NCI-H510A (cell line): ENCODE results near the gene CAMK1D.
A peak's percentile ranks its signal among the peaks of the same experiment; 100 is the strongest.
"Not testable (repeated sequence)": the region's sequence is repeated elsewhere in the genome, so short reads cannot be mapped to it uniquely, and the experiment has no call there.

Experiments
- DNase-seq: peaks from one replicate; lab custom pipeline; 2025; lab: John Stamatoyannopoulos, UW

Gene CAMK1D

DNA sequence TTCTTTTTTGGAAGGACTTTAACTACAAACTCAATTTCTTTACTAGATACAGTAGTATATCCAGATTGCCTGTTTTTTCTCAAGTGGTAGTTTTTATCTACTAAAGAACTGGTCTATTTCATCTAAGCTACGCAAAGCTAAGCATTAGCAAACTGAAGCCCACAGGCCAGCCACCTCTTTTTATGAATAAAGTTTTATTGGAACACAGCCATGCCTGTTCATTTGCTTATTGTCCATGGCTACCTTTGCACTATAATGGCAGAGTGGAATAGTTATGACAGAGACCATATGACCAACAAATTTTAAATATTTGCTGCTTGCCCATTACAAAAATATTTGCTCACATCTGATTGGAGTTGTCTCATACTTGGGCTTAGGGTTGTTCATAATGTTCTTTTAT is 168.7 kb downstream of the CAMK1D start:
- no peak for DNase-seq

DNA sequence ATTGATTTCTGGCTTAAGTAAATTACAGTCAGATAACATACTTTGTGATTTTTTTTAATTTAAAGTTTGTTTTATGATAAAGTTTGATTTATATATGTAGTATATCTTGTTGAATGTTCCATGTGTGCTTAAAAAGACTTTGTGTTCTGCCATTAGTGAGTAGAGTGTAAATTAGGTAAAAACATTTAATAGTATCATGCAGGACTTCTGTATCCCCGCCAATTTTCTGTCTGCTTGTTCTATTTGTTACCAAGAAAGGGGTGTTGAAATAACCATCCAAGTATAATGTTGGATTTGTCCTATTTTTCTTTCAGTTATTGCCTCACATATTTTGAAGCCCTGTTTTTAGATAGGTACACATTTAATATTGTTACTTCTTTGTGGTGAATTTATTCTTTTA is 172.1 kb downstream of the CAMK1D start:
- no peak for DNase-seq

DNA sequence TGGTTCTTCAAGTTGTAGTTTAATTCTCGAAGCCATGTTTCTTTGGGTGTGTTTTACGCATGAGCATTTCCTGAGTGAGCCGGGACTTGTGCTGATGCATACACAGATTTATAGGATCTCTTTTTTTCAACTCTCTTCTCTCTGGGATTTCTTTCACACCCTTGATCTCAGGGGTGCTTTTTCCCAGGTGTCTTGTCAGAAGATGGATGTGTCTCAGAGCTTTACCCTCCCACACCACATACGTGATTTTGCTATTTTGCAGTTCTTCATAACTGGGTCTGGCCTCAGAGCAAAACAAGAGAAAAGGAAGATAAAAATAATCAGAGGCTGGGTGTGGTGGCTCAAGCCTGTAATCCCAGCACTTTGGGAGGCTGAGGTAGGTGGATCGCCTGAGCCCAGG is 177.0 kb downstream of the CAMK1D start:
- no peak for DNase-seq

DNA sequence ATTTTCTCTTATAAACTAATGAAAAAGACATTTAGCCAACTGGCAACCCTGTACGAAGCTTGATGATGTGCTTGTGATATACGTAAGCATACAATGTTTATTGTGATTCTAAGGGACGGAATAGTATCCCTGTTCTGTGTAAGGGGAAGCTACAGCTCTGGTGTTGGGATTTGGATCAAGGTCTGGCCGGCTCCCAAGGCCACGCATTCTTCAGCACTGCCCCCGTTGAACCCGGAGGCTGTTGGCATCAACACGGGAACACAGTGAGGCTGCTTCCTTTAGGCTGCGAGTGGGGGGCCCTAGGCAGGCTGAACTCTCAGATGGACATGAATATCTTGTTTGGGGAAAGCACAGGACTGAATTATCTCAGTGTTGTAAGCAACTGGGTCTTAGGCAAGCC is 180.6 kb downstream of the CAMK1D start:
- DNase-seq, result no peak

DNA sequence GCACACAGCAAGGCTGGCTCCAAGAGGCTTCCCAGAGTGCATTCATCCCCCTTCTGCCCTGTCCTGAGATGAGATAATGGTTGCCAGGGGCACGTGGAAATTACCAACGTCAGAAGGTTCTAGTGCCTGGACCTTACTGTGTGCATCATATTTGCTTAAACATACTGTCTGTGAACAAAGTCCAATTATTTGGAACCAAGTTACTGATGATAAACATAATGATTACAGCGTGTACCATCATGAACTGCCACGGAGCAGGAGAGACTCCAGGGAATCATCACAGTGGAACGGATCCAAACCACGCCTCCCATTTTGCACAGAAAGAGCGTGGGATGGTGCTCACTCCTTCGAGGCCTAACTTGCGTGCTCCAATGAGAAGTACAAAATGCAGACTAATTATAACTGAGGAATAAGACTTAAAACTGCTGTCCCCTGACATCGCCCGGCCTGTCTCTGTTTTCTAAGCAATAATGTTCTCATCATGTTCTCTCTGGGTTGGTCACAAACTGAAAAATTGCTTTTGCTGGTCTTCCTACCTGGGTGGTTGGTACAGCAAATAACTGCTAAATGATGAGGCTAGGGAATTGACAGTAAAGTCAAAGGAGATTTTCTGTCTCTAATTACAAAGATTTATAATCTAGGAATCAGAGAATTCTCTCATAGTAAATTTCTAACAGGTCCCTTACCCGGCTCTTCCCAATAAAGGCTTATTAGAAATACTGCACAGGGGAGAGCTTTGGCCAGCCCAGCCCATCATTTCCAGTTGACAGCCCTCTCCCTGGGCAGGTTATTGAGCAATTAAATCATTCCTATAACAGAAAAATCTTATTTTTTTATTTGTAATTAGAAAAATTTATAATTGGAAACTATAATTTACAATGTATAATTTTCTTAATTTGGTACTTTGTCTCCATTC is 182.2 kb downstream of the CAMK1D start:
- DNase-seq, result no peak

DNA sequence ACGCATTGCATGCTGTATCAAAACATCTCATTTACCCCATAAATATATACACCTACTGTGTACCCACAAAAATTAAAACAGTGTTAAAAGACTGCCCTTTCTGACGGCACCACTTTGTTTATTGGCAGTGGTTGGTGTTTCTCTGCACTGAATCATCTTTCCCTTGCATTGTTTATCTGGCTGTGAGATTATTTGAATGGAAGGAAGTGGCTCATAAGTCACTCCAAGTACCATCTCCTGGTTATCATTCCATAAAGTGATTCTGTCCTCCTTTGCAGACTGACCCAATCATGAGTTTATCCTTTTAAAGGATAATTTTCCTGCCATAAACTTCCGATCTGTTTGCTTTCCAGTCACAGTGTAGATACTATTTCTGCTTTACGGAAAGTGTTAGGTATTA is 183.8 kb downstream of the CAMK1D start:
- no peak for DNase-seq

DNA sequence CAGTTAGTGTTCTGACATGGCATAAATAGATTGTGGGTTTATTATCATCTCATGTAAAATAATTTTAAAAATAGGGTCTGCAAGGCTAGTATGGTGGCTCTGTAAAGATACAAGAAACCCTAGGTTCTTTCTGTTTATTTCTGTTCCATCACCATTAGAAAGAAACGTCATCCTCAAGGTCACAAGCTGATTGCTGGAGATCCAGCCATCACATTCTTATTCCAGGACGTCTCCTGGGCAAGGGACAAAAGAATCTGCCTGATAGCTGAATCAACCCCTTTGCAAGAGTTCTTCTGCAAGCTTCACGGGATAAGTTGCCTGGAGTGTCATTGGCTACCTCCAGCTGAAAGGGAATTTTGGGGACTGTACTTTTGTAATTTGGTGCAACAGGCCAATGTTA is 184.4 kb downstream of the CAMK1D start:
- DNase-seq, result no peak

DNA sequence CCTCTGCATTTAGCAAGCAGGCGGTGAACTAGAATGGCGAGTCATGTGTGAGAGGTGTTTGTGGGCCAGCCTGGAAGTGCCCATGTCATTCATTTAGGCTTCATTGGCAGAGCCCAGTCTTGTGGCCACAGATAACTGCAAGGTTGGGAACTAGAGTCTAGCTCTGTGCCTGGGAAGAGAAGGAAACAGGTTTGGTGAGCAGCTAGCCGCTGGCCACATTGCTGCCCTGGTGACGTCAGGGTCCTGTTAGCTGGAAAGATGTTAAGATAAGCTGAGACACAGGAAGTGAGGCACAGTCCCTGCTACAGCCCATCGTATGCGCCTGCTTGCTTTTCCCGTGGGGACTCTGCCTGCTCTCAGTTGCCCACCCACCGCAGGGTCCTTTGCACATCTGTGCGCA is 185.5 kb downstream of the CAMK1D start:
- DNase-seq, result no peak

DNA sequence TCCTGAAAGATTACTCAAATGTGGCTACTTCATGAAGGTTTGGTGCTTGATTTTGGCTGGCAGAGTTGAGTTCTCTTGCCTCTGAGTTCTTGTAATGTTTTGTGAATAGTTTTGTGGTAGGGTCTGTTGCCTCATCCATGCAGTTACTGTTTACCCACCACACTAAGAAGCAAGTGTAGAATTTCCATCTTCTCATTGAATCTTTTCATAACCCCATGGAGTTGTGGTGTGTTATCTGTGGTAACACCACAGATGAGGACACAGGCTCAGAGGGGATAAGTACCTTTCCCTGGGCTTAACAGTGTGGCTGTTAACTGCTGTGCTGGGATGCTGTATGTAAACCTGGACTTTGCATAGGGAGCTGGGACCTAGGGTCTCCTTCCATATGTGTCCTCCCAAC is 186.3 kb downstream of the CAMK1D start:
- DNase-seq, result no peak

DNA sequence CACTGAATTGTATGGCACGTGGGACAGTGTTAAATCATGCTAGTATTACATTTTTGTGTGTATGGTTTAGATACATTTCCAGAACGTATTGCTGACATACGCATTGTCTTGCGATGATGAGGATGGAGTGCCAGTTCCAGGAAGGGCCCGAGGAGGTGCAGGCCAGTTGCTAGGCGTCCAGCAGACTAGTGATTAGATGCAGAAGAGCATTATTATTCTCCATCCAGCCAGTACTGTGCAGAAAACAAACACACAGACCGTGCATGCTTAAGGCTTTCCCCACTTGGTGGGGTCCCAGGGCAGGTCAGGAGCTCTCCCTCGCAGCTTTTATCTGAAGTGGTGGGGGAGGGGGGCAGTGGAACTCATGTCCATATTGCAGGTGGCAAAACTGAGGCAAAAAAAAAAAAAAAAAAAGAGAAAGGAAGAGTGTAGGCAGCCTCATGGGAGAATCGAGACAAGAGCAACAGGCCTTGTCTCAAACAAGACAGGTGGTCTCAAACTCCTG is 189.2 kb downstream of the CAMK1D start:
- DNase-seq, result no peak

DNA sequence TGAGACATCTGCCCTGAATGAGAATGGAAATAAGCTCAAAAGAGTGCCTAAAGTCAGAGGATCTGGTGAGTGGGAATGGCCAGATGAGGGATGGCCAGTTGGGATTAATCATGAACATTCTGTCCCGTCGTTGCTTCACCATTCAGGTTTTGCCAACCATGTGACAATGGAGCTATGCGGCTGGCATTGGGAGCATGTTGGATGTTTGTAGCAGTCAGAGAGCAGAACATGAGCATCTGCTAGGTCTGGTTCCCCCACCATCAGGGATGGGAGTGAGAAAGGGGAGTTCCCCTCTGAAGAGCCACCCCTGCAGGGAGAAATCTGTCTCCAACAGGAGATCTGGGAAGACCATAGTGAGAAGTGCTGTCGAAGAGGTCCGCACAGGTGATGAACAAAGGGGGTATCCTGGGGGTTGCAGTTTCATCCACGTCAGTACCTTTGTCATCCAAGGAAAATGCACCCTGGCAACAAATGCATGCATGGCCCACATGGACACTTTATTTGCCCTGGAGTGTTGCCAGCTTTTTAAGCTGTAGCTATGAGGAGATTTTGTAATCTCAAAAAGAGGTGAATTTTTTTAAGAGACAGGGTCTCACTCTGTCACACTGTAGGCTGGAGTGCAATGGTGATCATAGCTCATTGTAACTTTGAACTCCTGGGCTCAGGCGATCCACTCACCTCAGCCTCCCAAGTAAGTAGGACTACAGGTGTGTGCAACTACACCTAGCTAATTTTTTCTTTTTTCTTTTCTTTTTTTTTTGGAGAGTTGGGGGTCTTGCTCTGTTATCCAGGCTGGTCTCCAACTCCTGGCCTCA is 190.2 kb downstream of the CAMK1D start:
- DNase-seq, result no peak

DNA sequence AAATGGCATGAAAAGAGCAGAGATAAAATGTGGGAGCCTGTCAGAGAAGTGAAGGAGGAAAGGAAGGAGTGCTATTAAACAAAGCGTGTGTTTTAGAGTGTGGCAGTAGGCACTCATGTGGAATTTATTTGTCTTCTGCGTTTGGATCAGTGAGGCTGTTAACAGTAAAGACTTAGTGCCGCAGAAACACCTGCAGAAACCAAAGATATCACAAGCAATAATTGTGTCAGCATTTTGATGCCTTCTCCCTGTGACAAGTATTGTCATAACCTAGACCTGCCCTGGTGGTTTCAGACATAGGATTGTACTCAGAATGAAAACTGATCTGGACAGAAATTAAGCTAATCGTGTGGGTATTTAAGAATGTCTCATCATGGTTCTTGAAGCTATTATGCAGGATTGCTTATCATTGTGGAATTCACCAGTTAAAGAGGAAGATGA is 191.0 kb downstream of the CAMK1D start:
- DNase-seq, result peak; percentile 39

DNA sequence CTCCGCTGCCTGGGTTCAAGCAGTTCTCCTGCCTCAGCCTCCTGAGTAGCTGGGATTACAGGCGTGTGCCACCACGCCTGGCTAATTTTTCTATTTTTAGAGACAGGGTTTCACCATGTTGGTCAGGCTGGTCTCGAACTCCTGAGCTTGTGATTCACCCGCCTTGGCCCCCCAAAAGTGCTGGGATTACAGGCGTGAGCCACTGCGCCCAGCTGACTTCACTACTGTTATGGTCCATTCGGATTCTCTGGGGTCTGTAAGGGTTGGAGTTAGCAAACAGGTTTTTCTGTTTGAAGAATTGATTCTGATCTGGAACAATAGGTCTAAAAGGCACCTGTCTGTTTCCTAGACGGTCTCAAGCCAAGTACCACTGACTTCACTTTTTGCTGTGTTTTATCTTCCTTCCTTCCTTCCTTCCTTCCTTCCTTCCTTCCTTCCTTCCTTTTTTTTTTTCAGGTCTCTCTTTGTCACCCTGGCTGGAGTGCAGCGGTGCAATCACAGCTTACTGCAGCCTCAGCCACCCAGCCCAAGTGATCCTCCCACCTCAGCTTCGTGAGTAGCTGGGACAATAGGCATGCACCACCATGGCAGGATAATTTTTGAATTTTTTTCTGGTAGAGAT is 192.2 kb downstream of the CAMK1D start:
- DNase-seq, result no peak

DNA sequence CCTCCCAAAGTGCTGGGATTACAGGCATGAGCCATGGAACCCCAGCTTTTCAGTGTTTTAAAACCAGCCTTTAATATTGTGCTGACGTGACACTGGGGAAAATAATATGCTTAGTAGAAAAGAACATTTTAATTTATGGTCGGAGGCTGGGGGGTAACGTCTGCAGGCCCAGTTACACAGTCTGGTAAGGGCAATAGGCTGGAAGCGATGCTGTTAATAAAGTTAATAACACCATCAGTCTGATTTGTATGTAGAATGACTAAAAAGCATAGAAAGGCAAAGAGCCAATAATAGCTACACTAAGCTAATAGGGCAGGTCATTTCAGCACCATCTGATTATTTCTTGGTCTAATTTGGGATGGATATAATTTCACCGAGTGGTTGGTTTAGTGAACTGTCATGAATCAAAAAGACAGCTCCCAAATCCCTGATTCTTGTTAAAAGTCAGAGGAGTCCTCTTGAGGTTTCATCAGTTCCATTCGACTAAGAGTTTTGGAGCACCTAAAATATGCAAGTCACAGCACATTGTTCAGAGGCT is 192.9 kb downstream of the CAMK1D start:
- no peak for DNase-seq

DNA sequence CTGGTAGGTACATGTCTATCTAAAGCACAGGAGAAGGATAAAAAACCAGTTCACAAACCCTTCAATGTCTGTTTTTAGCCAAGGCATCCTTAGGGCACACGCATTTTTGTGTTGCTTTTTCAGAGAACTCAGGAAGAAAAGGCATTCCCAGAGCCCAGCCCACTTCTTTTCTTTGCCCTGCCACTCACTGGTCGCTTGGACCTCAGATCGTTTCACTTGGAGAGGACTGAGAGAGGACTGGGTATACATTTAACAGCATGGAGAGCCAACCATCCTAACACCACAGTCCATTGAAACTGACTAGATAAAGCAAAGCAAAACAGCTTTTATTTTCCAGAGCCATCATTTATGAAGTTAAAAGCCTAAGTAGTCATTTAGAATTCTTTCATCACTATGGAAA is 194.2 kb downstream of the CAMK1D start:
- DNase-seq, result no peak

DNA sequence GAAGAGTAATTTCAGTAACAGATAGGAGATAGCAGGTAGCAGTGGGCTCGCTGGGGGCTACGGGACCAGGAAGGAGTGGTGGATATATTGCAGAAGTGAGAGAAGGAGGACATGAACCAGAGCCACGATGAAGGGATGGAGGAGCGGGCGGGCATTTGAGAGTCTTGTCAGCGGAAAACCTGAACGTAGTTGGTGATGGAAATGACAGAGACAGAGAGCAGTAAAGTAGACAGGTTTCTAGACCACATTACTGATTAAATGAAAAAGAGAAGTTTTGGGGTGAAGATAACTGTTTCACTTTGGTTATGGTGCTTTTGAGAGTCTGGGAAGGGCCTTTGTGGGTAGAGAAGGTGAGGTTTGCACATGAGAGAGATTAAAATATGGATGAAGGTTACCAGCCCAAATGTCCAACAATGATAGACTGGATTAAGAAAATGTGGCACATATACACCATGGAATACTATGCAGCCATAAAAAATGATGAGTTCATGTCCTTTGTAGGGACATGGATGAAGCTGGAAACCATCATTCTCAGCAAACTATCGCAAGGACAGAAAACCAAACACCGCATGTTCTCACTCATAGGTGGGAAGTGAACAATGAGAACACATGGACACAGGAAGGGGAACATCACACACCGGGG is 196.9 kb downstream of the CAMK1D start:
- not testable (repeated sequence) for DNase-seq

DNA sequence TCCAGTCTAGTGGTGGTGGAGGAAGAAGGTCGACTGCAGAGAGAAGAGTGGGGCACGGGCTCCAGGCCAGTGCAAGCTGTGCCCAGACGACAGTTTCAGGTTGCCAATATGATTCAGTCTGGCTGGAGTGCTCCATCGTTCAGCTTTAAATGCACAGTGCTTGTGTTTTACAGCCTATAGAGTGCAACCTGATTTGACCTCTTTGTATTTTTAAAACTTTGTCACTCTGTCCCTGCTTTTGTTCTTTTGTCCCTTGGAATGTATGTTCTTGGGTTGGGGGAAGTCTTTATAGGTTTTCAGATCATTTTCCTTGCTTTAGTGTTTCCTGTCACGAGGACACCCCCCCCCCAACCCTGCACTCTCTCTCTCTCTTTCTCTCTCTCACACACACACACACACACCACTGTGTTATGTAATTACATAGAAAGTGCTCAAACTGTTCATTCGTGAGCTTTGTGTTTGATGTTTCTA is 198.0 kb downstream of the CAMK1D start:
- DNase-seq, result no peak

DNA sequence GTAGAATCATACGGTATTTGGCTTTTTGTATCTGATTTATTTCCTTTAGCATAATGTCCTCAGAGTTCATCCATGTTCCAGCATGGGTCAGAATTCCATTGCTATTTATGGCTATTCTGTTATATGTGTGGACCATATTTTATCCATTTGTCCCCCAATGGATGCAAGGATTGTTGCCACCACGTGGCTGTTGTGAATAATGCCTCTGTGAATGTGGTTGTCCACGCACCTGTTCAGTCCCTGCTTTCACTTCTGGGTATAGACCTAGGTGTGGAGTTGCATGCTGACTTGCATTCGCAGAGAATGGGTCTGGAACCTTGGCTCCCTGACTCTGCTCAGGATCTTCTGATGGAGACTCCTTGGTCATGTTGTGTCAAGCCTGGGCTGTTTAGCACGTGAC is 199.9 kb downstream of the CAMK1D start:
- DNase-seq, result no peak

DNA sequence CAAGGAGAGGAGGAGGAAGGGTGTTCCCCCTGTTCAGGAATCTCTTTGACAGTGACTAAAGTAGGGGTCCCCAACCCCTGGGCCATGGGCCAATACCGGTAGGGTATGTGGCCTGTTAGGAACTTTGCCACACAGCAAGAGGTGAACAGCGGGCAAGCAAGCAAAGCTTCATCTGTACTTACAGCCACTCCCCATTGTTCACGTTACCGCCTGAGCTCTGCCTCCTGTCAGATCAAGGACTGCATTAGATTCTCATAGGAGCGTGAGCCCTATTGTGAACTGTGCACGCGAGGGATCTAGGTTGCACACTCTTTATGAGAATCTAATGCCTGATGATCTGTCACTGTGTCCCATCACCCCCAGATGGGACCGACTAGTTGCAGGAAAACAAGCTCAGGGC is 201.6 kb downstream of the CAMK1D start:
- no peak for DNase-seq

DNA sequence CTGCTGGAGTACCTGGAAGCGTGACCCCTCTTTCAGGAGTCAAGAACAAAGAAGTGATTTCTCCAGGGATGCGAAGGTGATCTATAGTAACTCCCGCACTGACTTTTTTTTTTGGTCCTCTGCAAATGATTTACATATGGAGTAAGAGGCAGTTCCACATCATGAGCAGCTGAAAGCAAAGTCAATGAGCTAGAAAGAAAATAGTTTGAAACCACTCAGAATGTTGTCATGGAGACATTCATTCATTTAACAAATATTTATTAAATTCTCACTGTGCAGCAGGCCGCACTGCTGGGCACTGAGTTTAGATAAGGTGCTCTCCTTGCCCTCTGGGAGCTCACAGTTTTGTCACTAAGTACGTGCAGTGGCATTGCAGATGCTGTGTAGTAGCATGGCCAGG is 206.7 kb downstream of the CAMK1D start:
- DNase-seq, result peak; percentile 9

DNA sequence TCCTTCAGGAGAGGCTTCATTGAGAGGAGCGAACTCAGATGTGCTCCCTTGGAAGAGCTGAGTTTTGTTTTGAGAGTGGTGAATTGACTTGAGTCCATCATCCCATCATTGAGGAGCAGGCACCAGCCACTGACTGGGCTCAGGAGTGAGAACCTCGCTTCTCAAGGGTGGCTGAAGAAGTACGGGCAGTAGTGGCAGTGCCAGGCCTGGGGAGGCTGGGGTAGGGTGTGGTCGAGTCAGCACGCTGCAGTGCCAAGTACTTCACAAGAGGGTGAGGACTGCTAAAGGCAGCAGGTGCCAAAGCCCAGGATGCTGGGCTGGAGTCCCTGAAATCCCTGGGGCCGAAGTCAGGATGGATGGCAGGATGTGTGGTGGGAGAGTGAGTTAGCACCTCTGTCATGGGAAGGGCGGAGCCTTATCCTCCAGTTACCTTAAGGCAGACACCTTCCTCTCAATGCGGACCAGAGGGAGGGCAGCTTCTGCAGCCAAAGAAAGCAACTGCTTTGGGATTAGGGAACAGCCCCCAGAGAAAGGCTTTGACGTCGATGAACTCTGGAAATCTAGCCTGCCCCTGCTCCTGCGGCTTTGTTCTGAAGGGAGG is 210.3 kb downstream of the CAMK1D start:
- DNase-seq, result peak; percentile 55
